ENCODE data around the gene SCGB3A1. TPM values are rescaled to one million over a fixed set of nuclear protein-coding genes. Genes with fewer than 3 reads are reported as not detected.

Gene SCGB3A1
- total RNA-seq, 4 donors from 2014 or later = not detected

- TF ChIP-seq POLR2A (IDR thresholded peaks at IDR 0.05) (no peak), CTCF (IDR thresholded peaks at IDR 0.05 in 4 of 5, conservative IDR thresholded peaks at IDR 0.05 in 1 of 5) (no peak)
- no peak overlapping the region for H3K4me3 ChIP-seq
- no peaks in the 10 kb centered on the region for H3K27me3 ChIP-seq
- H3K27ac ChIP-seq = no peak overlapping the region
- in situ Hi-C loops (cut with MboI; ENCODE audit: low sequenced_read_pairs in 4 of 4) (no loop called here), intact Hi-C loops (cut with DNase I; ENCODE audit: low total_unique reads) (no loop called here)
- H3K9me3 ChIP-seq = no peaks in the 10 kb centered on the region
- H3K36me3 ChIP-seq = no peaks in the 10 kb centered on the region
- no peaks in the 10 kb centered on the region for H3K4me1 ChIP-seq
- no peak for DNase-seq
- no peak for ATAC-seq
Observed at GRCh38 chr5:180628211-180628610, 36.9 kb upstream of the SCGB3A1 start.

GRCh38 chr5:180627386-180628120 is 36.3 kb upstream of the SCGB3A1 start:
- no peaks in the 10 kb centered on the region for H3K9me3 ChIP-seq
- ATAC-seq (no peak), DNase-seq (no peak)
- no peaks in the 10 kb centered on the region for H3K36me3 ChIP-seq
- intact Hi-C loops (cut with DNase I; ENCODE audit: low total_unique reads) (no loop called here), in situ Hi-C loops (cut with MboI; ENCODE audit: low sequenced_read_pairs in 4 of 4) (no loop called here)
- TF ChIP-seq POLR2A (IDR thresholded peaks at IDR 0.05) (no peak), CTCF (IDR thresholded peaks at IDR 0.05 in 4 of 5, conservative IDR thresholded peaks at IDR 0.05 in 1 of 5) (no peak)
- no peaks in the 10 kb centered on the region for H3K4me1 ChIP-seq
- no peak overlapping the region for H3K27ac ChIP-seq
- H3K27me3 ChIP-seq = no peaks in the 10 kb centered on the region
- no peak overlapping the region for H3K4me3 ChIP-seq

- in situ Hi-C loops (cut with MboI; ENCODE audit: low sequenced_read_pairs in 4 of 4) = no loop called here
Observed at GRCh38 chr5:180626661-180627385, 35.5 kb upstream of the SCGB3A1 start.

GRCh38 chr5:180625791-180626660 is 34.7 kb upstream of the SCGB3A1 start:
- Histone ChIP-seq H3K4me3 (no peak overlapping the region), H3K27ac (no peak overlapping the region), H3K27me3 (no peaks in the 10 kb centered on the region), H3K36me3 (no peaks in the 10 kb centered on the region), H3K9me3 (no peaks in the 10 kb centered on the region), H3K4me1 (no peaks in the 10 kb centered on the region)
- intact Hi-C loops (cut with DNase I; ENCODE audit: low total_unique reads) (no loop called here), in situ Hi-C loops (cut with MboI; ENCODE audit: low sequenced_read_pairs in 4 of 4) (no loop called here)
- DNase-seq (no peak), ATAC-seq (no peak)
- TF ChIP-seq CTCF (IDR thresholded peaks at IDR 0.05 in 4 of 5, conservative IDR thresholded peaks at IDR 0.05 in 1 of 5) (no peak), POLR2A (IDR thresholded peaks at IDR 0.05) (no peak)

More at GRCh38 chr5:180626661-180627385, 35.5 kb upstream of the SCGB3A1 start:
- H3K36me3 ChIP-seq = no peaks in the 10 kb centered on the region
- H3K27me3 ChIP-seq = no peaks in the 10 kb centered on the region
- intact Hi-C loops (cut with DNase I; ENCODE audit: low total_unique reads) = no loop called here
- no peak overlapping the region for H3K4me3 ChIP-seq
- H3K4me1 ChIP-seq = no peaks in the 10 kb centered on the region
- H3K9me3 ChIP-seq = no peaks in the 10 kb centered on the region
- no peak for TF ChIP-seq CTCF (IDR thresholded peaks at IDR 0.05 in 4 of 5, conservative IDR thresholded peaks at IDR 0.05 in 1 of 5)
- TF ChIP-seq POLR2A (IDR thresholded peaks at IDR 0.05) = no peak
- ATAC-seq (no peak), DNase-seq (no peak)
- H3K27ac ChIP-seq = no peak overlapping the region
